K562 (cell line): ENCODE measurements around the gene PPM1M. TPM values are rescaled to one million over a fixed set of nuclear protein-coding genes. Genes with fewer than 3 reads are reported as not detected.

Experiments
- ARID2 ChIP-seq: fragments of 450-650 bp; IDR thresholded peaks from 2 replicates; pipeline ENCODE4 v1.6.1; 2017; ENCODE audit warnings: antibody characterized with exemption, mild to moderate bottlenecking
- ATF7 ChIP-seq: fragments of 450-650 bp; IDR thresholded peaks from 2 replicates; pipeline ENCODE4 v1.7.1; 2014; ENCODE audit warnings: mild to moderate bottlenecking, moderate library complexity
- CCNT2 ChIP-seq: IDR thresholded peaks from 2 replicates; pipeline ENCODE4 v1.6.1; 2011; ENCODE audit warnings: borderline replicate concordance, low read depth, mild to moderate bottlenecking, moderate library complexity, mixed read lengths, low read length; ENCODE audit not compliant: insufficient read length; ENCODE audit errors: extremely low read depth
- CXXC5 ChIP-seq: fragments of 250-450 bp; sonication (Bioruptor Pico); IDR thresholded peaks from 2 replicates; pipeline ENCODE4 v1.8.0; 2022; ENCODE audit warnings: inconsistent platforms, mild to moderate bottlenecking, moderate library complexity
- MECOM ChIP-seq: fragments of 250-450 bp; sonication (Bioruptor Pico); IDR thresholded peaks from 2 replicates; pipeline ENCODE4 v1.8.0; 2022; ENCODE audit warnings: inconsistent platforms
- NFATC3 ChIP-seq: fragments of 450-650 bp; IDR thresholded peaks from 2 replicates; pipeline ENCODE4 v1.6.1; 2017; ENCODE audit warnings: mild to moderate bottlenecking
- NR2C1 ChIP-seq, 2 experiments: fragments of 450-650 bp; IDR thresholded peaks; 2 replicates each; pipeline ENCODE4 v1.6.1; 2017; ENCODE audit warnings: mild to moderate bottlenecking in 2 of 2, antibody characterized with exemption in 1 of 2, inconsistent platforms in 1 of 2, missing compliant biosample characterization in 1 of 2, missing genetic modification characterization in 1 of 2
- POLR2B ChIP-seq: fragments of 450-650 bp; IDR thresholded peaks from 2 replicates; pipeline ENCODE4 v1.6.1; 2018; ENCODE audit warnings: low read depth; ENCODE audit not compliant: partially characterized antibody
- TAF7 ChIP-seq: fragments of 450-650 bp; IDR thresholded peaks from 2 replicates; pipeline ENCODE4 v1.6.1; 2016; ENCODE audit warnings: missing genetic modification characterization, missing compliant biosample characterization
- TAF9B ChIP-seq: fragments of 450-650 bp; IDR thresholded peaks from 2 replicates; pipeline ENCODE4 v1.6.1; 2018; ENCODE audit warnings: mild to moderate bottlenecking; ENCODE audit not compliant: partially characterized antibody
- ZKSCAN3 ChIP-seq: fragments of 250-450 bp; sonication (Bioruptor Pico); IDR thresholded peaks from 2 replicates; pipeline ENCODE4 v1.4.0; 2020
- ZNF75A ChIP-seq: fragments of 450-650 bp; formaldehyde crosslinking; IDR thresholded peaks from 2 replicates; pipeline ENCODE4 v1.4.0; 2020; ENCODE audit warnings: mild to moderate bottlenecking
- polyA plus RNA-seq, 8 experiments: library from polyadenylated mRNA; depleted of rRNA in 4 of 8; stranded (reverse) in 5 of 8; unstranded in 3 of 8; fragments of >200 nt; fragmentation: Nextera tagmentation in 2 of 8; fragmentation: Illumina TruSeq in 1 of 8; extraction: Ambion mirVana in 2 of 8; extraction: Trizol in 1 of 8; gene quantifications; 2 replicates each; pipeline versions ENCODE4 v1.2.1 to v1.2.3, GENCODE V29; 2011 to 2014; ENCODE audit warnings: inconsistent platforms in 1 of 8, missing spikeins in 1 of 8
- total RNA-seq, 7 experiments: library from RNA; depleted of rRNA in 6 of 7; stranded (reverse); fragments of >200 nt in 6 of 7; fragmentation: Illumina TruSeq in 2 of 7; extraction: Trizol in 2 of 7; gene quantifications; 2 replicates each; pipeline versions ENCODE4 v1.2.1 to v1.2.3, GENCODE V29; 2011 to 2021; ENCODE audit warnings: low replicate concordance in 1 of 7
- TF ChIP-seq, protein P1 (sequence below): sonication (generic); formaldehyde crosslinking; IDR thresholded peaks from 2 replicates; pipeline ENCODE4 v1.8.0; 2022; ENCODE audit warnings: mild to moderate bottlenecking, missing genetic modification reagents
- TF ChIP-seq, protein P2 (sequence below): sonication (generic); IDR thresholded peaks from 2 replicates; pipeline ENCODE4 v1.6.1; 2016
- TF ChIP-seq, protein P3 (sequence below): IDR thresholded peaks from 2 replicates; pipeline ENCODE4 v1.6.1; 2011; ENCODE audit not compliant: insufficient read length; ENCODE audit errors: extremely low read depth
- TF ChIP-seq, protein P4 (sequence below): IDR thresholded peaks from 2 replicates; pipeline ENCODE4 v1.6.1; 2011; ENCODE audit warnings: borderline replicate concordance, low read depth, mild to moderate bottlenecking, moderate library complexity, low read length; ENCODE audit not compliant: insufficient read depth, poor library complexity, severe bottlenecking

Gene PPM1M
- total and polyA plus RNA-seq, 9 of the 15 experiments (the other 6 are each of a cell fraction or from before 2014, with no cell fraction given): 1.4 to 9.2 (median 4.4) TPM

DNA sequence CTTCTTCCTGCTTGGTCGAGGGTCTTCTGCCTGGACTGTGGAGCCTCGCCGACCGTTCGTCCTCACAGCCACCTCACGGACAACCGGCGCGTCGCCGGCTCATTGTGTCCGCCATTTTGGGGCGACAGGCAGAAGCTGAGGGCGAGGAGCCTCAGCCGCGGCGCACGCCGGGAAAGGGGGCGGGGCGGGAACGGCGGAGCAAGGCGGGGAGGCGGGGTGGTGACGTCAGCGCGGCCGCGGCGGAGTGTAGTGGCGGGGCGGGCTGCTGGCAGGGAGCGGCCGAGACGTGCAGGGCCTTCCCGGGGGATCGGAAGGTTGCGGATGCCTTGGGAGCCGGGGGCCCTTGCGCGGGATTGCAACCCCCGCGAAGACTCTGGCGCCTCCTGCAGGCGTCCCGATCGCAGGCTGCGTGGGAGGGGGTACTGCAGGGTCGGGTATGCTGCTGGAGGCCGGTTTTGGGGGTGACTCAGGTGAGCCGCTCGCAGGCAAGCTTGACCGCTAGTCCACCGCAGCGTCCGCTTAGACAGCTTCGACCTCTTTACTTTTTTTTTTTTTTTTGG lies 33.0 kb downstream of the PPM1M start, which contains the start of gene WDR82 (continued):
- TF ChIP-seq, protein P1, sequence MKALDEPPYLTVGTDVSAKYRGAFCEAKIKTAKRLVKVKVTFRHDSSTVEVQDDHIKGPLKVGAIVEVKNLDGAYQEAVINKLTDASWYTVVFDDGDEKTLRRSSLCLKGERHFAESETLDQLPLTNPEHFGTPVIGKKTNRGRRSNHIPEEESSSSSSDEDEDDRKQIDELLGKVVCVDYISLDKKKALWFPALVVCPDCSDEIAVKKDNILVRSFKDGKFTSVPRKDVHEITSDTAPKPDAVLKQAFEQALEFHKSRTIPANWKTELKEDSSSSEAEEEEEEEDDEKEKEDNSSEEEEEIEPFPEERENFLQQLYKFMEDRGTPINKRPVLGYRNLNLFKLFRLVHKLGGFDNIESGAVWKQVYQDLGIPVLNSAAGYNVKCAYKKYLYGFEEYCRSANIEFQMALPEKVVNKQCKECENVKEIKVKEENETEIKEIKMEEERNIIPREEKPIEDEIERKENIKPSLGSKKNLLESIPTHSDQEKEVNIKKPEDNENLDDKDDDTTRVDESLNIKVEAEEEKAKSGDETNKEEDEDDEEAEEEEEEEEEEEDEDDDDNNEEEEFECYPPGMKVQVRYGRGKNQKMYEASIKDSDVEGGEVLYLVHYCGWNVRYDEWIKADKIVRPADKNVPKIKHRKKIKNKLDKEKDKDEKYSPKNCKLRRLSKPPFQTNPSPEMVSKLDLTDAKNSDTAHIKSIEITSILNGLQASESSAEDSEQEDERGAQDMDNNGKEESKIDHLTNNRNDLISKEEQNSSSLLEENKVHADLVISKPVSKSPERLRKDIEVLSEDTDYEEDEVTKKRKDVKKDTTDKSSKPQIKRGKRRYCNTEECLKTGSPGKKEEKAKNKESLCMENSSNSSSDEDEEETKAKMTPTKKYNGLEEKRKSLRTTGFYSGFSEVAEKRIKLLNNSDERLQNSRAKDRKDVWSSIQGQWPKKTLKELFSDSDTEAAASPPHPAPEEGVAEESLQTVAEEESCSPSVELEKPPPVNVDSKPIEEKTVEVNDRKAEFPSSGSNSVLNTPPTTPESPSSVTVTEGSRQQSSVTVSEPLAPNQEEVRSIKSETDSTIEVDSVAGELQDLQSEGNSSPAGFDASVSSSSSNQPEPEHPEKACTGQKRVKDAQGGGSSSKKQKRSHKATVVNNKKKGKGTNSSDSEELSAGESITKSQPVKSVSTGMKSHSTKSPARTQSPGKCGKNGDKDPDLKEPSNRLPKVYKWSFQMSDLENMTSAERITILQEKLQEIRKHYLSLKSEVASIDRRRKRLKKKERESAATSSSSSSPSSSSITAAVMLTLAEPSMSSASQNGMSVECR (CRISPR knock-in tag): 0 out of 2 replicates have a peak, but pooled peaks have one; percentile 30
- TF ChIP-seq ZNF75A (CRISPR knock-in tag) (no peak), POLR2B (peak; percentile 76), ZKSCAN3 (CRISPR knock-in tag) (no peak), MECOM (CRISPR knock-in tag) (no peak), NR2C1 (IDR thresholded peaks at IDR 0.05) (no peak), NR2C1 (tag; IDR thresholded peaks at IDR 0.05) (no peak), TAF9B (peak; percentile 65), CXXC5 (peak; percentile 74), NFATC3 (no peak), CCNT2 (no peak), ARID2 (no peak), ATF7 (peak; percentile 87), TAF7 (tag) (peak; percentile 63; the same call in 1 of the 2 replicates)
- TF ChIP-seq, protein P2, sequence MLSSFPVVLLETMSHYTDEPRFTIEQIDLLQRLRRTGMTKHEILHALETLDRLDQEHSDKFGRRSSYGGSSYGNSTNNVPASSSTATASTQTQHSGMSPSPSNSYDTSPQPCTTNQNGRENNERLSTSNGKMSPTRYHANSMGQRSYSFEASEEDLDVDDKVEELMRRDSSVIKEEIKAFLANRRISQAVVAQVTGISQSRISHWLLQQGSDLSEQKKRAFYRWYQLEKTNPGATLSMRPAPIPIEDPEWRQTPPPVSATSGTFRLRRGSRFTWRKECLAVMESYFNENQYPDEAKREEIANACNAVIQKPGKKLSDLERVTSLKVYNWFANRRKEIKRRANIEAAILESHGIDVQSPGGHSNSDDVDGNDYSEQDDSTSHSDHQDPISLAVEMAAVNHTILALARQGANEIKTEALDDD: no peak
- TF ChIP-seq, protein P3, sequence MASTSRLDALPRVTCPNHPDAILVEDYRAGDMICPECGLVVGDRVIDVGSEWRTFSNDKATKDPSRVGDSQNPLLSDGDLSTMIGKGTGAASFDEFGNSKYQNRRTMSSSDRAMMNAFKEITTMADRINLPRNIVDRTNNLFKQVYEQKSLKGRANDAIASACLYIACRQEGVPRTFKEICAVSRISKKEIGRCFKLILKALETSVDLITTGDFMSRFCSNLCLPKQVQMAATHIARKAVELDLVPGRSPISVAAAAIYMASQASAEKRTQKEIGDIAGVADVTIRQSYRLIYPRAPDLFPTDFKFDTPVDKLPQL: no peak
- TF ChIP-seq, protein P4, sequence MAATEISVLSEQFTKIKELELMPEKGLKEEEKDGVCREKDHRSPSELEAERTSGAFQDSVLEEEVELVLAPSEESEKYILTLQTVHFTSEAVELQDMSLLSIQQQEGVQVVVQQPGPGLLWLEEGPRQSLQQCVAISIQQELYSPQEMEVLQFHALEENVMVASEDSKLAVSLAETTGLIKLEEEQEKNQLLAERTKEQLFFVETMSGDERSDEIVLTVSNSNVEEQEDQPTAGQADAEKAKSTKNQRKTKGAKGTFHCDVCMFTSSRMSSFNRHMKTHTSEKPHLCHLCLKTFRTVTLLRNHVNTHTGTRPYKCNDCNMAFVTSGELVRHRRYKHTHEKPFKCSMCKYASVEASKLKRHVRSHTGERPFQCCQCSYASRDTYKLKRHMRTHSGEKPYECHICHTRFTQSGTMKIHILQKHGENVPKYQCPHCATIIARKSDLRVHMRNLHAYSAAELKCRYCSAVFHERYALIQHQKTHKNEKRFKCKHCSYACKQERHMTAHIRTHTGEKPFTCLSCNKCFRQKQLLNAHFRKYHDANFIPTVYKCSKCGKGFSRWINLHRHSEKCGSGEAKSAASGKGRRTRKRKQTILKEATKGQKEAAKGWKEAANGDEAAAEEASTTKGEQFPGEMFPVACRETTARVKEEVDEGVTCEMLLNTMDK: peak; percentile 75
